RKO (cell line): ENCODE data around the gene PCSK2.
A peak's percentile ranks its signal among the peaks of the same experiment; 100 is the strongest.
"Not testable (repeated sequence)": the region's sequence is repeated elsewhere in the genome, so short reads cannot be mapped to it uniquely, and the experiment has no call there.

ENCODE experiments used
- DNase-seq: peaks from one replicate; pipeline ENCODE4 v3.0.0-alpha.2; 2016; ENCODE audit warnings: low spot score

Gene PCSK2, protein sequence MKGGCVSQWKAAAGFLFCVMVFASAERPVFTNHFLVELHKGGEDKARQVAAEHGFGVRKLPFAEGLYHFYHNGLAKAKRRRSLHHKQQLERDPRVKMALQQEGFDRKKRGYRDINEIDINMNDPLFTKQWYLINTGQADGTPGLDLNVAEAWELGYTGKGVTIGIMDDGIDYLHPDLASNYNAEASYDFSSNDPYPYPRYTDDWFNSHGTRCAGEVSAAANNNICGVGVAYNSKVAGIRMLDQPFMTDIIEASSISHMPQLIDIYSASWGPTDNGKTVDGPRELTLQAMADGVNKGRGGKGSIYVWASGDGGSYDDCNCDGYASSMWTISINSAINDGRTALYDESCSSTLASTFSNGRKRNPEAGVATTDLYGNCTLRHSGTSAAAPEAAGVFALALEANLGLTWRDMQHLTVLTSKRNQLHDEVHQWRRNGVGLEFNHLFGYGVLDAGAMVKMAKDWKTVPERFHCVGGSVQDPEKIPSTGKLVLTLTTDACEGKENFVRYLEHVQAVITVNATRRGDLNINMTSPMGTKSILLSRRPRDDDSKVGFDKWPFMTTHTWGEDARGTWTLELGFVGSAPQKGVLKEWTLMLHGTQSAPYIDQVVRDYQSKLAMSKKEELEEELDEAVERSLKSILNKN

DNA sequence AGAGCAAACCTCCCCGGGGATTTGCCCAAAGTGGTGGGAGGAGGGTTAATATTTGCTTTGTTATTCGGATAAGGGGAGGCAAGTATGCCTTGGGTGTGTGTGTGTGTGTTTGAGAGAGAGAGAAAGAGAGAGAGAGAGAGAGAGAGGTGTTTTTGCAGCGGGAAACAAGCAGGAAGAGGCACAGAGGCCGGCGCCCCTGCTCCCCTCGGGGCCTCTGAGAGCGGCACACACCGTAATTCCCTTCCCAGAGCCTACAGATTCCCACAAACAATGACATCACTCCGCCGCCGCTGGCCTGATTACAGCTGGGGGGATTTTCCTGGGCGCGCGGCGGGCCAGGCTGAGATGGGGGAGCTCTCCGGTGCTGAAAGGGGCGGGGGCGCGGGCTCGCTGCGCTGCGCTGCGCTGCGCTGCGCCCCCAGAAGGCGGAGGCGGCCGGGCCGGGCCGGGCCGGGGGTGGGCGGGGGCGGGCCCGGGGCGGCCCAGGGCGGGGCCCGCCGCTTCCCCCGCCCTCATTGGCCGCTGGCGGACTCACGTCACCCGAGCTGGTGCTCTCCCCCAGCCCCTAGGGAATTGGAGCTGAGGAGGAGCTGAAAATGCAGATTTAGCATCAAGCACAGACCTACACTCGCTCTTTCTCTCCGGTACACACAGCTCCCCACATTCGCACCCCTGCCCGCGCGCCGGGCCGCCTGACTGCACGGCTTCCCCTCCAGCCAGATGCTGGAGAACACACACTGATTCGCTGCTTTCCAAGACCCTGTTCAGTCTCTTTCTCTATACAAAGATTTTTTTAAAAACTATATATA lies at the start of gene PCSK2:
TSS of gene PCSK2 (plus strand) at position 631 of the 809 bp plus-strand sequence. CDS start 266 bp downstream, outside the sequence.
- DNase-seq = no peak

DNA sequence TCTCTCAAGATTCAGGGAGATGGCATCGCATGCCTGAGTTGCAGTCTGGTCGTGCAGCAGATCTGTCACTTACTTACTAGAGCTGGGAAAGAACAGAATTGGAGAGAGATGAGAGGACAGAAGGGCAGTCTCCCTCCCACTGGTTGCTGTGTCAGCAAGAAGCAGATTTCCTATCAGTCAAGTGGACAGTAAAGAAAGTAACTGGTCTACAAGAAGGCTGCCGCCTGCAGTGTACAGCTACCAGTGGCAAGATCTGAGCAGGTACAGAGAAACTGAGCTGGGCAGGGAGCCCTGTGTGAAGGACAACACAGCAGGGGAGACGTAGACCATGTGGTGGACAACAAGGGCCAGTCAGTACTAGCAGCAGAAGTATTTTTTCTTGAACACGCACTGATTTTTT lies 49.5 kb upstream of the PCSK2 start:
- no peak for DNase-seq

DNA sequence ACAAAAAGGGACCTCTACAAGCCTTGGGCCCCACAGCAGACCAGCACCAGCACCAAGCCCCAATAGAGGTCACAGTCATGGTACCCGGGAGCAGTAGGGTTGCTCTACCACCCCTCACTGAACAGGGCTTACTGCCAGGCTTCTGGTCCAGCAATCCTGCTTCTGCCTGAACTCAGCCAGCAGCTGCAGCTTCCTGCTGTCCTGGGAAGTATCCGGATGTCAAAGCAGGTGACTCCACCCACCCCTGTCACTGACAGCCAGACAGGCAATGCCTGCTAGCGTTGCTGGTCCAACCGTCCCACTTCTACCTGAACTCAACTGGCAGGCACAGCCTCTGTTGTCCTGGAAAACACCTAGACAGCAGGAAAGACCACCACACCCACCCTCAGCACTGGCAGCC lies 47.0 kb upstream of the PCSK2 start:
- DNase-seq = no peak

DNA sequence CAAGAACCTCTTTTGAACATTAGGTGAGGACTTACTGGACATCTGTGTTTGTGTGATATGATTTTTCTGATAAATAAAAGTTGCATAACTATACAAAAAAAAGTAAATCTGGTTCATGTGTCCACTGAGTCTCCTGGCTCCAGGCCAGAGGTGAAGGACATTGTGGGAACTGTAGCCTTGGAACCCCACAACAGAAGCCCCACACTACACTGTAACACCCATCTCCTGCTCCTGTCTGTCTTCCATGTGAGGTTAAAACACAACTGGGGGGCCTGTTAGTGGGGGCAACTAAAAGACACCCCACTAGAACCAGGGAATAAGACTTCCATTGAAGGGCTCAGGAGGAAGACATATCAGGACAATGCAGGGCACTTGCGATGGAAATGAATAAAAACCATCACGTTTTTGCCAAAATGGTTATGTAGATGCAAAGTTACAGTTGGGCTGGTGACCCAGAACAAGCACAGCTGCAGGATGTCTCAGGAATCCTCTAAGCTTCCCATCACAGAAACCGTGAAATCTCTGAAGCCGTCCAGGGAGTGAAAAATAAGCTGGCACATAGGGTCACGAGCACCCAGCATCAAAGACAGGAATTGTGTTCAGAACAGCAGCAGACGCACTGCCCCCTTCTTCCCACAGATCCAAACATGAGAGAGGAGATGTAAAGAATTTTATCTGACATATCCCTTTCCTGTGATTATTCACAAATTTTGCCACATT lies 36.7 kb upstream of the PCSK2 start:
- no peak for DNase-seq

DNA sequence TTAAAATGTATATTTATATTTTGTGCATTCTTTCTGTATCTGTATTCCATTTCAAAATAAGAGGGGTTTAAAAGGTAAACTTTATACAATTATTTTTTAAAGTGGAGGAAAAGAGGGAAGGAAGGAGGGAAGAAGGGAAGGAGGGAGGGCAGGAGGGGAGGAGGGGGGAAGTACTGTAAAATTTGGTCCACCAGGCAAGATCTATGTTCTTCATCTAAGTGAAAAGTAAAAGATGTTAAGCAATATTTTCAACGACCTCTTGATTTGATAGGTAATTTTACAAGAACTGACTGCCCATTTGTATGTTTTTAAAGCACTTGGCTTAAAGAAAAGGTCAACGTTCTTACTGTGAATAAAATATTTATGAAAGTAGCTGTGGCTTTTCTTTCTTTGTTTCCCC lies 29.8 kb upstream of the PCSK2 start:
- DNase-seq = no peak

DNA sequence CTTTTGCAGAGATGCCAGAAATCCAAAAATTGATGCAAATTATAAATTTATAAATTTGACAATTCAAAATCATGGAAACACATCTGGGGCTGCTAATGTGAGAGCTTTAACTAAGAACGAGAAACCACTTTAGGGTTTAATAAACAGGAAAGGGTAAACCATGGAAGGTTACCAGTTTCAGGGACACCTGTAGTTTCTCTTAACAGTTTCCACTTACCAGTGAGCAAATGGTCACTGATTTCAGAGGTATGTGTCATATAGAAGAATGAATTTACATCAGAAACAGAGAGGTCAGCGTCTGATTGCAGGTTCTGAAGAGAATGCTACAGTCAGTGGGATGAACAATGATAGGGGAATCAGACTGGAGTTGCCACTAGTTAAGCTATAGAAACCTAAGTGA lies 24.8 kb upstream of the PCSK2 start:
- DNase-seq = no peak

DNA sequence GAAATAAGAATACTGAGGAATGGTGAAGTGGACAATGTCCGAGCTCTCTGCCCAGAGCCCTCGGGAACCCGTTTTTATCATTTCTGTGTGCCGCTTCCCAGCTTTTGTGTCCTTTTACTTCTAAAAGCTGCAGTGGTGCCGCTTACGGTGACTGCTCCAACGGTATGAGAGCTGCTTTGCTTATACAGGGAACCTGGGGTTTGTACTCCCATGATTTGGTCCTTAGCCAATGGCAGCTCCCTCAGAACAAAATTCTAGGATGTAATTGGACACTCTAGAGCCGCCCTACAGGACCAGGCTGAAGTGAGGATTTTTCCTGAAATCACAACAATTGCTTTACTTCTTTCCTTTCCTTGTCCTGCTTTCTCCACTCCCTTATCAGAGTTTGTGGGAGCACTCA lies 24.2 kb upstream of the PCSK2 start:
- DNase-seq = no peak

DNA sequence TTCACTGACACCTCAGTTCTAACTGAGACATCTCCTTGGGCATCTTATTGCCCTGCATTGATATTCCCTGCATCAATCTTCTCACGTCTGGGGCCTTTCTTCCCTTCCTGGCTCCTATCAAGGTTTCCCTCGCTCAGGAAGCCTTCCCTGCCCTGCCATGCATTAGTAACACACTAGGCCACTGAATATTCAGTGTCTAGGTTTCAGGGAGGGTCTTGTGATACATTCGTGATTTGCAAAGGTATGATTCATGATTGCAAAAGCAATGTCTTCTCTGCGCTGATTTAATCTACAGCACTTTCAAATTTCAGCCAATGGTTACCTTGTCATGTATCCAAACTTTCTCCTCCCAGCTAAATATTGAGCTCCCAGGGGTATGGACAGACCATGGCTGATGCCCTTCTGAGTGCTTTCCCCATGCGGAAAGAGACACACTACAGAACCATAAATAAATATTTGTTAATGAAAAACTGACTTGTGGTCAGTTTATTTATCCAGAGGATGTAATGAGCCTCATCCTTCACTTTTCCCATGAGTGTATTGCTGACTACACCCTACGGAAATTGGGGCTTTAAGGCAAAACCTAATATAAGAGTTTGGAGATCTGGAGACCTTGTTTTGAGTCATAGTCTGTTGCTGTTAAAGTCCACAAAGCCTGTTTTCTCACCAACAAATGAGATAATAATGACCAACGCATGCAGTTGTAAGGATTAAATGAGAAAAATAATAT lies 21.6 kb upstream of the PCSK2 start:
- DNase-seq = no peak

DNA sequence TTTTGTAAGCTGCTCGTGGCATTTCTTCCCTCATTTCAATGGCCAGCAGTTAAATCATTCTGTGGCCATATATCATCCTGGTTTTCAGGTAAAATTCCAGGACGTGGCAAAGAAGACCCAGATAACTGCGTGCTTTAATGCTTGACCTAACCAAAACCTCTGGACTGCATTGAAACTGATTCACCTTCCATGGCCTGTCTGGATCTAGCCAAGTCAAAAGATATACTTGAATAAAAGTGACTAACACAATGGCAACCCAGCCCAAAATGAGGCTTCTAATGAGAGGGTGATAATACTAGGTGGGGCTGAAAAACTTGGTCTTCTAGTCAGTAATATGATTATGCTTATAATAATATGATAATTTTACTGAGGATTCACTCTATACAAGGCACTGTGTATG lies 16.5 kb upstream of the PCSK2 start:
- no peak for DNase-seq

DNA sequence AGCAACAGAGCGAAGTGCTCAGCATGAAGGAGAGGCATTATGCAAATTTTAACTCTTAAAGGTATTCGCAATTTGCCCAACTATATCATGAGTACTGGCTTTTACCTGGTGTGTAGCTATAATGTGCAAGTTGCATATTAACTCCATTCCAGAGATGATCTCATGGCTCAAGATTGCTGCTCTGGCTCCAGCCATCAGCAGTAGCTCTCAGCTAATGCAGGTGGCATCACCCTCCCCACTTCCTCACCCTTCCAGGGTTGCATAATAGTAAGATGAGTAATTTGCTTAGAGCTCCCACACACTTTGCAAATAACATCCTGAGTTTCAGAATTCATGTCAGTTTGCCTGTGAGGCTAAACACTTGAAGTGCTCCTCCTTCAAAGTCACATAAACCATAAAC lies 15.9 kb upstream of the PCSK2 start:
- DNase-seq = peak; percentile 52

DNA sequence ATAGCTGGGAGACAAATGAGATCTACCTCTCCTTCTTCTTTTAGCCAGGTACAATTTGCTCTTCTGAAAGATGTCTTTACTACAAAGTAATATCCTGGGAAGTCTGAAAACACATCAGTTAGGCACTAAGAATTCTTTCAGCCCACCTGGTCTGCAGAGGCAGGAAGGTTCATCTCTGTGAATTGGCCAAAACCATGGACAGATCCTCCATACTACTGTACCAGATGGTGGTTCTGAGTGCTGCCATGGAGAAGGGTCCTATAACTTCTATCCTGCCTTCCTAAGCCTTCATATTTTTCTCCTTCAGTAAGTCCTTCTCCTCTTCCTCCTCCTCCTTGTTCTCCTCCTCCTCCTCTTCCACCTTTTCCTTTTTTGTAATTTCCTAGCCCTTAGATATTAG lies 11.7 kb upstream of the PCSK2 start:
- no peak for DNase-seq

DNA sequence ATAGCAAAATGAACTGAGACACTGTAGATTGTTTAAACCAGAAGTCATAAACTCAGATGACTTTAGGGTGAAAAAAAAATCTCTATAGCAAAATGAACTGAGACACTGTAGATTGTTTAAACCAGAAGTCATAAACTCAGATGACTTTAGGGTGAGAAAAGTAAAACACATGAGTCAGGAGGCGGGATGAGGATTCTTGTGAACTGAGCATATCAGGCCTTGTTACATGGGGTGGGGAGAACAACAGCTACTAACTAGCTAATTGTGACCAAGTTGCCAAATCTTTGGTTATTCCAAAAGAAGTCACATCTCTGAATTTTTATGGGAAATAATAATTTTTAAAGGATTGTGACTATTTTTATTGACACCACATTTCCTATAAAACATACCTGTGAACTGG lies 7.0 kb upstream of the PCSK2 start:
- DNase-seq = not testable (repeated sequence)

DNA sequence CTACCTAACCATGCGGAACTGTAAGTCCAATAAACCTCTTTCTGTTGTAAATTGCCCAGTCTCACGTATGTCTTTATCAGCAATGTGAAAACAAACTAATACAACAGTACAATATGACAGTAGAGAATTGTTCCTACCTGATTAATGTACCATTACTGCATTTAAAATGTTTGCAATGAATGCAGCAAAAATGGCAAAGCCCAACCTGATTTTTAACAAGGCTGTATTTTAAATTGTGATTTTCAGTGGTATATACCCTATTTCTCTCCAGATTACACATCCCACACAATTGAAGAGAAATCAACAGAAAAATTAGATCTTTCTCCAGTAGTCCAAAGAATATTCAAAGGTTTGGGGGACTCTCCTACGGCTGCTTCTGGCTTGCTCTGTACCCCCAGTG lies 3.3 kb upstream of the PCSK2 start:
- no peak for DNase-seq

DNA sequence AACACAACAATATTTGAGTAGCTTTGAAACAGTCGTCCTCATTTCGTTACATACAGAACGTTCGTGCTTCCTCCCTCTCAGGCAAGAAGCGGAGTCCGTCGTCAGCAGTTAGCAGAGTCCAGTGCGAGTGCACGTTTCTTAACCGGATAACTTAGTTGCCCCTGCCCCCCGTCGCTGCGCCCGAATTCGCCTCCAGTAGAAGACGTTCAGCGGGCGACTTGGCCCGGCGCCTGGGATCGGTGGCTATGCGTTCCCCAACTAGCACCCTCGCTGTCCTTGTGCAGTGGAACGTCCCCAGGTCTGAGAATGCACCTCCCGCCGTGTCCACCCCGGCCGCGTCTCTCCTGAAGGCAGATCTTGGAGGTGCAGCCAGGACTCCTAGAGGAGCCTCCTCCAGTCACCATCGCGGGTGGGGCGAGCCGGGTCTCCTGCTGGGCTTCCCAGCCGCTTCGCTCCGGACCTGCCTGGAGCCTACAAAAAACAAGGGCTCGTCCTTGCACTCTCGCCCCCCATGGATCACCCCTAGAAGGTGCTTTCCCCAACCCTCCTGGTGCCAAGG lies 910 bp upstream of the PCSK2 start:
- no peak for DNase-seq

DNA sequence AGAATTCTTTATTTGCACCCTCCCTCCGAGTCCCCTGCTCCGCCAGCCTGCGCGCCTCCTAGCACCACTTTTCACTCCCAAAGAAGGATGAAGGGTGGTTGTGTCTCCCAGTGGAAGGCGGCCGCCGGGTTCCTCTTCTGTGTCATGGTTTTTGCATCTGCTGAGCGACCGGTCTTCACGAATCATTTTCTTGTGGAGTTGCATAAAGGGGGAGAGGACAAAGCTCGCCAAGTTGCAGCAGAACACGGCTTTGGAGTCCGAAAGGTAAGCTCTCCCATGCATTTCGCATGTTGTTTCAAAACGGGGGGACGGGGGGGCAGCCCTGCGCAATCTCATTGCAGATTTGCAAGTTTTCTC lies 357 bp downstream of the PCSK2 start:
- DNase-seq = no peak

DNA sequence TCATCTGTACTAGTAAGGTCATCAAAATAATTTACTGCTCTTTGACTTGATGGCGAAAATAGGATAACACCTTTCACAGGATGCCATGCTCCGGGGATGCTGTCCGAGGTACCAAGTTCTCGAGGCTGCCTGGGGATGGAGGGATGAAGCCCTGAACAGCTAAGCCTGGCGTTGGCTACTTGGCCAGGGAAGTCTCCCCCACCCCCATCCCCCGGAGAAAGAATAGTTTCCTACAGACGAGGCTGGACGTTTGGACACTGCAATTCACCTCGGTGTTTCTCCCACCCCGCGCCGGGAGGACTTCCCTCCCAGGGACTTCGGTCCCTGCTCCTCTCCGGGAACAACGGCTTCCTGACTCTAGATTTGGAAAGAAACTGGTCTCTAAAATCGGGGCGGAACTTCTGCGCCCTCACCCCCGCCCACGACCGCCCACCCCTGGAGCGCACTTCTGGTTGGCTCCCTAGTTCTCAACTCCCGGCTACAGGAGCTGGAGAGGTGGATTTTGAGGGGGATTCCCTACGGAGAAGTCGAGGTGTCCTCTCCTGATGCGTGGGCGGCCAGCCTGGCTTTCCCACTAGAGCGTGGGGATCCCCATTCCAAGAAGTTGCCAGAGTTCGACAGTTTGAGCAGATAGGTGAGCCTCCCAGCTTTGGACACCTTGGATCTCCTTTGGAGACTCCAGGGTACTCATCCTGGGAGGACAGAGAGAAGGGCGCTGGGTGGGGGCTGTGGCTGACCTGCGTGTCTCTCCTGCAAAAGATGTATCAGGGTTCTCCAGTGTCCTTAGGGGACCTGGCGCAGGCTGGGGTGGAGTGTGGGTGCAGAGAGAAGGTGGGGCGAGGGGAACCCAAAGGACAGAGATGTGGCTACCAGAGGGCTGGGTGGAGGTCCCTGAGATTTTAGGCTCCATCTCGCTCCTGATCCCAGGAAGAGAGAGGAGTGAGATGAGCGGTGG lies 1.1 kb downstream of the PCSK2 start:
- no peak for DNase-seq

DNA sequence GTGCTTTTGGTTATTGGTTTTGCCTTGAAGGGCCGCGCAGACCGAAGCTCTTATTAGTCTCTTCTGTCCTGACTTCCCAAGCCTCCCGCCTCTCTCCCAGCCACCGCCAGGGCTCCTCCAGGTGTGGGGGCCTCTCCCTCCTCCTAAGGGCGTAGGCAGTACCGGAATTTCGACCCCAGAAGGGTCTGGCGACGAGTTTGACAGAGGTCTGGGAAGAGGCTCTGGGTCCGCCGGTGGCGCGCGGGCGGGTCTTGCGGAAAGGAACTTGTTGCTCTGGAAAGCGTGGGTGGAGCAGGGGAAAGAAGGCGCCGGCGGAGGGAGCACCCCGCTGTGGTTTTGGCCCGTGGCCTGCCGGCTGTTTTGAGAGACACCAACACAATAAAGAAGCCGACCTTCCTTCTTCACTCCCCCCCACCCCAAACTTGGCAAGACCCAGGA lies 1.8 kb downstream of the PCSK2 start:
- DNase-seq = no peak

DNA sequence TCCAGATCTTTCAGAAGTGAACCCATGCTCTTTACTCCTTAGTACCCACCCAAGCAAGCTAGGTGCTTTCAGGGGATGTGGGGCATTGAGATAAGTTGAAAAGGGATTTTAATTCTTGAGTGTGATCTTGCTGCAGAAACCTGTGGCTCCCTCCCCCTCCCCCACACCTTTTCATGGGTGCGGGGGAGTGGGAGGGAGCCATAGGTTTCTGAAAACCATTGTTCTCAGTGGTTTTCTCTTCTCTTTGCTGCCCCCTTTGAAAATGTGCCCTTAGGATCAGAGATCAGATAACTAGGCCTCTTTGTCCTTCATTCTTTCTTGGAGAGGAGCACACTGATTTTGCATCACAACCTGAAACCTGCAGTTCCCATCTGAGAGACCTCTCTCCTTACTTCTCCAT lies 2.4 kb downstream of the PCSK2 start:
- DNase-seq = no peak

DNA sequence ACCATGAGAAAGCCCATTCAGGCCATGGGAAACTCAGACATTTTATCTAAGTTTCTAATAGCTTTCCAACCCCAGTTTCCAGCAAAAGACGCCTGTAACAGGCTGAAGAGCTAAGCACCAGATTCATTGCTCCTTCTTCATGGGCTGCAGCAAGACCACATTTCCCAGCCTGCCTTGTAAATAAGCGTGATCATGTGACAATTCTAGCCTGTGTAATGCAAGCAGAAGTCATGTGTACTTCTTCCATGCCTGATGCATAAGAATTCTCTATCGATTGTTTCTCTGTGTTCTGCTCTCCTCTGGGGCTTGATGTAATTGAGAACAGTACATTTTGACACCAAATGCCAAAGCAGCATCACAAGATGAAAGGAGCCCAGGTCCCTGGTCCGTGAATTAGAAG lies 6.8 kb downstream of the PCSK2 start:
- no peak for DNase-seq

DNA sequence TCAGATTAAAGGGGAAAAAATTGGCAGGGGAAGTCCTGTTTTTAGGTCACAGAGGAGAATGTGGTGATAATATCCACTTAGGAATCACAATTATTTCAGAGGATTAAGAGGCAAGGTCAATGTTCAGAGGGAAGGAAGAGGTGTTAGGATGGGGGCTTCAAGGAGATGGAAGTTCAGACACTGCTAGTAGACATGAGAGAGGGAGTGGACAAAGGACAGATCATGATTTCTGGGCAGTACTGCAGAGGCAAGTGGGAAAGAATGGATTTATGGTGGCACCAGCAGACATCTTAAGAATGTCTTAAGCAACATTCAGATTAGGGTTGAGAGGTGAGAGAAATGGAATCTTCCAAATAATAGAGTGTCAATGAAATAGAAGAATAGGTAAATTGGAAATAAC lies 9.9 kb downstream of the PCSK2 start:
- no peak for DNase-seq
